Measurements from ENCODE around the gene MCU. TPM values are rescaled to one million over a fixed set of nuclear protein-coding genes. Genes with fewer than 3 reads are reported as not detected.

MCU gene
- total RNA-seq, 1 experiment from 2014 or later, result 26.8 TPM

- TF ChIP-seq MAX (IDR thresholded peaks at IDR 0.05), result no peak
Measured at GRCh38 chr10:72816565-72816964, 124.6 kb downstream of the MCU start (continued).

GRCh38 chr10:72818076-72818475, 126.1 kb downstream of the MCU start:
- intact Hi-C loops (cut with micrococcal nuclease), result no loop called here
- CTCF ChIA-PET, result no interaction called here

GRCh38 chr10:72819053-72819452, 127.1 kb downstream of the MCU start:
- DNase-seq (ENCODE audit: low read depth, low spot score) (no peak), ATAC-seq (no peak)
- TF ChIP-seq FOSL1 (IDR thresholded peaks at IDR 0.05; ENCODE audit: low read depth), result no peak
- TF ChIP-seq SP1 (IDR thresholded peaks at IDR 0.05; ENCODE audit: low read depth), result no peak
- TF ChIP-seq SIN3A (IDR thresholded peaks at IDR 0.05; ENCODE audit: low read depth), result no peak
- RAD21 ChIA-PET (ENCODE audit: low non-redundant PET in 1 of 2, low total read pairs in 2 of 2, uncharacterized antibody in 2 of 2, unreplicated experiment in 2 of 2), result no interaction called here
- no peak overlapping the region for H3K9ac ChIP-seq (ENCODE audit: low read length)
- CTCF ChIA-PET, result interaction anchor here (1.2 kb wide), 1 partner anchor 15 kb away, joined by 6 read pairs; no protein-coding TSS in a partner anchor
- H2AFZ ChIP-seq (ENCODE audit: low read depth, low read length, poor library complexity, severe bottlenecking), result no peak overlapping the region
- peaks cover 11 to 19% of the 10 kb centered on the region in 2 experiments for H3K4me1 ChIP-seq (ENCODE audit: control insufficient read depth in 1 of 2, insufficient read depth in 2 of 2, low read length in 2 of 2)
- peaks cover 6% of the 10 kb centered on the region; the same call in 1 of the 2 replicates for H3K79me2 ChIP-seq (ENCODE audit: insufficient read depth, low read length)
- POLR2A ChIA-PET, result no interaction called here
- H3K36me3 ChIP-seq (ENCODE audit: control insufficient read depth in 1 of 2, insufficient read depth in 2 of 2, low read length in 2 of 2), result no peaks in the 10 kb centered on the region
- no peaks in the 10 kb centered on the region for H3K27me3 ChIP-seq (ENCODE audit: insufficient read depth, low read length)
- BruUV-seq (replicated peaks), result no TSS peak
- intact Hi-C loops (cut with micrococcal nuclease), result no loop called here
- H3K9me3 ChIP-seq (ENCODE audit: control insufficient read depth in 1 of 2, insufficient read depth in 1 of 2, low read depth in 1 of 2, low read length in 2 of 2), result no peaks in the 10 kb centered on the region
- H3K4me2 ChIP-seq (ENCODE audit: low read length), result peak overlapping the region; percentile 50; the same call in 1 of the 2 replicates
- H3K27ac ChIP-seq (ENCODE audit: low read depth, low read length), result no peak overlapping the region
- H4K20me1 ChIP-seq (ENCODE audit: insufficient read depth), result no peaks in the 10 kb centered on the region
- H3K4me3 ChIP-seq (replicated peaks in 1 of 2; ENCODE audit: low read depth in 1 of 2, low read length in 2 of 2), result no peak overlapping the region
- no peaks in the 10 kb centered on the region for H3K9me2 ChIP-seq (ENCODE audit: insufficient read depth)

More at GRCh38 chr10:72818076-72818475, 126.1 kb downstream of the MCU start:
- no peaks in the 10 kb centered on the region for H3K9me3 ChIP-seq (ENCODE audit: control insufficient read depth in 1 of 2, insufficient read depth in 1 of 2, low read depth in 1 of 2, low read length in 2 of 2)
- no peaks in the 10 kb centered on the region for H3K9me2 ChIP-seq (ENCODE audit: insufficient read depth)
- H3K4me2 ChIP-seq (ENCODE audit: low read length), result peak overlapping the region; percentile 50
- H3K4me1 ChIP-seq (ENCODE audit: control insufficient read depth in 1 of 2, insufficient read depth in 2 of 2, low read length in 2 of 2), result peaks cover 13 to 21% of the 10 kb centered on the region in 2 experiments
- no peak overlapping the region for H3K4me3 ChIP-seq (replicated peaks in 1 of 2; ENCODE audit: low read depth in 1 of 2, low read length in 2 of 2)
- ChIA-PET POLR2A (no interaction called here), RAD21 (ENCODE audit: low non-redundant PET in 1 of 2, low total read pairs in 2 of 2, uncharacterized antibody in 2 of 2, unreplicated experiment in 2 of 2) (no interaction called here)
- no peak overlapping the region for H3K9ac ChIP-seq (ENCODE audit: low read length)
- TF ChIP-seq SP1 (IDR thresholded peaks at IDR 0.05; ENCODE audit: low read depth) (no peak), TCF7L2 (IDR thresholded peaks at IDR 0.05; ENCODE audit: borderline replicate concordance, extremely low read depth, insufficient read depth, insufficient read length) (no peak)
- H3K27ac ChIP-seq (ENCODE audit: low read depth, low read length), result no peak overlapping the region
- peak; percentile 24 for DNase-seq (ENCODE audit: low read depth, low spot score)
- BruUV-seq (replicated peaks), result no TSS peak
- H3K36me3 ChIP-seq (ENCODE audit: control insufficient read depth in 1 of 2, insufficient read depth in 2 of 2, low read length in 2 of 2), result no peaks in the 10 kb centered on the region
- H3K79me2 ChIP-seq (ENCODE audit: insufficient read depth, low read length), result peaks cover 6% of the 10 kb centered on the region; the same call in 1 of the 2 replicates
- ATAC-seq, result no peak; the same call in none of the 2 replicates
- peaks cover 1% of the 10 kb centered on the region; the same call in 1 of the 2 replicates for H4K20me1 ChIP-seq (ENCODE audit: insufficient read depth)
- no peaks in the 10 kb centered on the region for H3K27me3 ChIP-seq (ENCODE audit: insufficient read depth, low read length)
- no peak overlapping the region for H2AFZ ChIP-seq (ENCODE audit: low read depth, low read length, poor library complexity, severe bottlenecking)

Measured in HCT116 (cell line).